Effector memory CD4-positive, alpha-beta T cell (primary cell): ENCODE measurements around the gene ZNF208.
A peak's percentile ranks its signal among the peaks of the same experiment; 100 is the strongest.
"Not testable (repeated sequence)": the region's sequence is repeated elsewhere in the genome, so short reads cannot be mapped to it uniquely, and the experiment has no call there.

Experiments used
- DNase-seq, 3 donors: peaks; one replicate each; pipeline ENCODE4 v3.0.0-alpha.2; 2020
- H3K27ac ChIP-seq: 2 replicates; pipeline ENCODE4 v1.7.0; 2013; ENCODE audit warnings: mild to moderate bottlenecking, low read length, moderate library complexity; ENCODE audit not compliant: insufficient read depth, poor library complexity, severe bottlenecking
- H3K27me3 ChIP-seq: replicated peaks from 2 replicates; pipeline ENCODE4 v1.7.0; 2013; ENCODE audit warnings: mild to moderate bottlenecking, low read length; ENCODE audit not compliant: insufficient read depth, control insufficient read depth, poor library complexity, severe bottlenecking
- H3K36me3 ChIP-seq: 2 replicates; pipeline ENCODE4 v1.7.0; 2013; ENCODE audit warnings: mild to moderate bottlenecking, low read length, moderate library complexity; ENCODE audit not compliant: control insufficient read depth, insufficient read depth
- H3K4me1 ChIP-seq: 2 replicates; pipeline ENCODE4 v1.7.0; 2013; ENCODE audit warnings: low read length, mild to moderate bottlenecking; ENCODE audit not compliant: control insufficient read depth, insufficient read depth, poor library complexity, severe bottlenecking
- H3K4me3 ChIP-seq: 2 replicates; pipeline ENCODE4 v1.7.0; 2013; ENCODE audit warnings: low read length, low read depth, mild to moderate bottlenecking; ENCODE audit not compliant: insufficient read depth, poor library complexity, severe bottlenecking
- H3K9me3 ChIP-seq: 2 replicates; pipeline ENCODE4 v1.7.0; 2013; ENCODE audit warnings: mild to moderate bottlenecking, low read length, moderate library complexity; ENCODE audit not compliant: control insufficient read depth

Gene ZNF208

GRCh38 chr19:21891086-21891485, 119.7 kb downstream of the ZNF208 start:
- Histone ChIP-seq H3K4me3 (no peak overlapping the region), H3K27me3 (no peaks in the 10 kb centered on the region), H3K36me3 (no peaks in the 10 kb centered on the region), H3K9me3 (no peaks in the 10 kb centered on the region), H3K27ac (no peak overlapping the region), H3K4me1 (no peaks in the 10 kb centered on the region)
- no peak for DNase-seq

- not testable (repeated sequence) for H3K9me3 ChIP-seq, H3K27me3 ChIP-seq, H3K36me3 ChIP-seq, H3K27ac ChIP-seq, H3K4me1 ChIP-seq, H3K4me3 ChIP-seq
- peak in 1 of 3 donors; percentile 2 for DNase-seq
Measured at GRCh38 chr19:21890017-21890416, 120.7 kb downstream of the ZNF208 start.

- not testable (repeated sequence) for H3K4me1 ChIP-seq, H3K27ac ChIP-seq, H3K4me3 ChIP-seq, H3K9me3 ChIP-seq, H3K27me3 ChIP-seq, H3K36me3 ChIP-seq, DNase-seq
Measured at GRCh38 chr19:21885516-21885915, 125.2 kb downstream of the ZNF208 start.

DNA sequence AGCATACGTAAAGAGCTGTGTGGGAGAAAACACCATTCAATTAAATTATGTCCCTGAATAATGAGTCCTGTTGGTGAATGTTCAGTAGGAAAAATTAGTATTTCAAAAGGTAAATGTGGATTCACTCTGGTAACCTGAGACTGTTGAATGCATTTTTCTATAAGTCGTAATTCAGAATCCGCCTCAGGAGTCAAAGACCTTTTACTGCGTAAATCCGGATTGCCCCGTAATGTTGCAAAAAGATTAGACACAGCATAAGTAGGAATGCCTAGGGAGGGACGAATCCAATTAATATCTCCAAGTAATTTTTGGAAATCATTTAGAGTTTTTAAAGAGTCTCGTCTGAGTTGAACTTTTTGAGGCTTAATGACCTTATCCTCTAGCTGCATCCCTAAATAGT, 126.0 kb downstream of the ZNF208 start:
- not testable (repeated sequence) for H3K9me3 ChIP-seq, H3K27ac ChIP-seq

DNA sequence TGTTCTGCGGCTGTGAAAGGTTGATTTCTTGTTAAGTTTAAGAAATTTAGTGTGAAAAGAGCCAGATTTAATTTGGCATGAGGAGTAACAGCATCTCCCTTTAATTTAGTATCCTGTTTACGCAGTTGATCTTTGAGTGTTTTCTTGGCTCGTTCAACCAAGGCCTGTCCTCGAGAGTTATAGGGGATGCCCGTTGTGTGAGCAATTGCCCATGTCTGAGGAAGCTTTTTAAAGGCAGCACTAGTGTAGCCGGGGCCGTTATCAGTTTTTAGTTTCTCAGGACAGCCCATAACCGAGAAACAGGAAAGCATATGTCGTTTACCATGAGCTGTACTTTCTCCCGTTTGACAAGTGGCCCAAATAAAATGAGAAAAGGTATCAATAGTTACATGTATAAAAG, 127.2 kb downstream of the ZNF208 start:
- Histone ChIP-seq H3K27ac (no peak overlapping the region), H3K4me1 (no peaks in the 10 kb centered on the region), H3K27me3 (no peaks in the 10 kb centered on the region), H3K4me3 (no peak overlapping the region), H3K36me3 (no peaks in the 10 kb centered on the region), H3K9me3 (no peaks in the 10 kb centered on the region)
- no peak for DNase-seq

More for the DNA sequence above, 126.0 kb downstream of the ZNF208 start:
- H3K4me1 ChIP-seq, H3K27me3 ChIP-seq, DNase-seq, H3K4me3 ChIP-seq, H3K36me3 ChIP-seq: not testable (repeated sequence)
